Ovary (tissue), 9 donors: ENCODE data around the gene NMT1. TPM values are rescaled to one million over a fixed set of nuclear protein-coding genes. Genes with fewer than 3 reads are reported as not detected.

Experiments
- DNase-seq, 5 donors: peaks; one replicate each; pipeline ENCODE4 v3.0.0-alpha.2; 2019 to 2020
- H3K27ac ChIP-seq, 2 donors: fragments of 200-600 bp; one replicate each; pipeline versions ENCODE4 v1.5.1 to v1.8.0; 2019 to 2022
- H3K27me3 ChIP-seq: fragments of 200-600 bp; one replicate; pipeline ENCODE4 v1.8.0; 2022
- H3K36me3 ChIP-seq: fragments of 200-600 bp; sonication (generic); one replicate; pipeline ENCODE4 v1.5.1; 2019
- H3K4me1 ChIP-seq: one replicate; pipeline ENCODE4 v1.8.1; 2013; ENCODE audit warnings: mild to moderate bottlenecking, moderate library complexity; ENCODE audit not compliant: insufficient read depth
- H3K4me3 ChIP-seq: fragments of 200-600 bp; sonication (generic); one replicate; pipeline ENCODE4 v1.5.1; 2017
- H3K9me3 ChIP-seq, 2 donors: fragments of 200-600 bp in 1 of 2; sonication (generic) in 1 of 2; one replicate each; pipeline versions ENCODE4 v1.5.1 to v1.8.1; 2013 to 2019; ENCODE audit warnings: mild to moderate bottlenecking in 1 of 2, moderate library complexity in 1 of 2
- CTCF ChIP-seq, 3 donors: fragments of 450-650 bp in 2 of 3; fragments of 200-600 bp in 1 of 3; IDR thresholded peaks; one replicate each; pipeline versions ENCODE4 v1.5.1 to v1.8.0; 2016 to 2022; ENCODE audit warnings: antibody characterized with exemption in 3 of 3, mild to moderate bottlenecking in 1 of 3
- EP300 ChIP-seq: sonication (generic); formaldehyde crosslinking; IDR thresholded peaks from one replicate; pipeline ENCODE4 v1.6.1; 2017; ENCODE audit warnings: antibody characterized with exemption
- POLR2A ChIP-seq: fragments of 450-650 bp; IDR thresholded peaks from one replicate; pipeline ENCODE4 v1.6.1; 2017; ENCODE audit warnings: antibody characterized with exemption, mild to moderate bottlenecking, moderate library complexity
- WGBS, 3 donors: extraction: QIAGEN DNeasy Blood & Tissue Kit in 1 of 3; methylation state at CpG; one replicate each; pipeline versions ENCODE4 v1.1.5 to v1.1.7; 2013 to 2017; 5-methylcytosine and 5-hydroxymethylcytosine counted together
- intact Hi-C, 4 donors: fragments of 100-400 bp; cut with DNase I; formaldehyde crosslinking; loops; one replicate each; pipeline versions ENCODE4 v1.11.0 to v1.15.1; 2022 to 2023
- polyA plus RNA-seq, 2 donors: library from polyadenylated mRNA; stranded (reverse); fragments of 200-250 nt in 1 of 2; fragments of 350-450 nt in 1 of 2; fragmentation: Illumina TruSeq in 1 of 2; extraction: RNeasy Lipid Tissue Mini Kit (QIAGEN cat#74804) in 1 of 2; gene quantifications; one replicate each; pipeline ENCODE4 v1.2.3, GENCODE V29; 2013 to 2014
- total RNA-seq, 7 donors: library from RNA; depleted of rRNA in 2 of 7; stranded (reverse); fragments of >200 nt in 2 of 7; fragmentation: NEBNext Ultra II Directional in 3 of 7; extraction: Animal tissue kit (Norgen Biotek cat#: 25700) in 3 of 7; gene quantifications; one replicate each; pipeline versions ENCODE4 v1.1.0 to v1.2.4, GENCODE V29; 2016 to 2023
- donor health status: DM: no; HTN: no; CAD: no; lungs with moderate emphysema.
- donor health status: DM: no; HTN: no; CAD: no.
- donor health status: Bipolar disorder and iron deficiency.
- donor health status: DM: yes; HTN: yes; CAD: no.
- donor health status: DM: no; HTN: no; CAD: no.
- donor health status: DM: yes; HTN: yes; CAD: no.

Gene NMT1
- total and polyA plus RNA-seq, 9 donors = 23.0 to 91.4 (median 76.2) TPM

DNA sequence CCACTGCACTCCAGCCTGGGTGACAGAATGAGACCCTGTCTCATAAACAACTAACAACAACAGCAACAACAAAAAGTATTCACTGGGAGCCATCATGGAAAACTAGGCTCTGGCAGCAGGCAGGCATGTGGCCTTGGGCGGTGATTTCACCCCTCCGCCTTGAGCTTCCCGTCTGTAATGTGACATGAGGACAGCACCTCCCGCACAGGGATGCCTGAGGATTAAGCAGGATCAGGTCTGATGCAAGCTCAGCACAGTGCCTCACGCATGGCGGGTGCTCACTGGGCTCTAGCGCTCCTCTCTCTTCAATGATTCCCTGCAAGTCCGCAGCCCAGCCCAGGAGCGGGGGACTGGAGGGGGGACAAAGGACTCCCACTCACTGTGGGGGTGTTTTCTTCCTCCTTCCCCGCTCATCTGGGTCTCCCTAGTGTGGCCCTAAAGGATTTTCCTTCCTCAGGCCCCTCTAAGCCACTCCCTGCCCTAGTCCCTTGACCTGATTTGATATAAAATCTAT lies 68.4 kb downstream of the NMT1 start:
- no peaks in the 10 kb centered on the region for H3K27me3 ChIP-seq
- TF ChIP-seq CTCF (IDR thresholded peaks at IDR 0.05) (no peak), EP300 (no peak), POLR2A (no peak)
- WGBS, 3 donors = 54 to 66% (median 54%) methylated on average over 10 of the region's 10 CpGs
- H3K4me1 ChIP-seq = peaks cover 24% of the 10 kb centered on the region
- no peak overlapping the region for H3K4me3 ChIP-seq
- H3K27ac ChIP-seq = peak overlapping the region in 1 of 2 donors; percentile 78
- no peaks in the 10 kb centered on the region for H3K9me3 ChIP-seq
- DNase-seq = peak; percentile 55 to 68 (median 64)
- intact Hi-C loops = loop anchor here in 2 of 4 donors (2.0 to 10.0 kb wide), 3 partner anchors 25 to 347 kb away; no protein-coding TSS in a partner anchor
- H3K36me3 ChIP-seq = no peaks in the 10 kb centered on the region

- H3K36me3 ChIP-seq = no peaks in the 10 kb centered on the region
- H3K4me3 ChIP-seq = no peak overlapping the region
- no peaks in the 10 kb centered on the region for H3K9me3 ChIP-seq
- no peaks in the 10 kb centered on the region for H3K27me3 ChIP-seq
- intact Hi-C loops = loop anchor here in 3 of 4 donors (2.0 to 10.0 kb wide), 5 partner anchors 25 to 348 kb away; partner anchors contain the start of gene MAP3K14 (in 1 of the 3)
- peak overlapping the region in 1 of 2 donors; percentile 78 for H3K27ac ChIP-seq
- DNase-seq = peak in 1 of 5 donors; percentile 35
- TF ChIP-seq POLR2A = no peak
- TF ChIP-seq EP300 = no peak
- no peak for TF ChIP-seq CTCF (IDR thresholded peaks at IDR 0.05)
- WGBS, 3 donors = 72 to 77% (median 74%) methylated on average over 13 of the region's 13 CpGs
- peaks cover 21% of the 10 kb centered on the region for H3K4me1 ChIP-seq
Measured at GRCh38 chr17:45129940-45130680, 69.0 kb downstream of the NMT1 start.

DNA sequence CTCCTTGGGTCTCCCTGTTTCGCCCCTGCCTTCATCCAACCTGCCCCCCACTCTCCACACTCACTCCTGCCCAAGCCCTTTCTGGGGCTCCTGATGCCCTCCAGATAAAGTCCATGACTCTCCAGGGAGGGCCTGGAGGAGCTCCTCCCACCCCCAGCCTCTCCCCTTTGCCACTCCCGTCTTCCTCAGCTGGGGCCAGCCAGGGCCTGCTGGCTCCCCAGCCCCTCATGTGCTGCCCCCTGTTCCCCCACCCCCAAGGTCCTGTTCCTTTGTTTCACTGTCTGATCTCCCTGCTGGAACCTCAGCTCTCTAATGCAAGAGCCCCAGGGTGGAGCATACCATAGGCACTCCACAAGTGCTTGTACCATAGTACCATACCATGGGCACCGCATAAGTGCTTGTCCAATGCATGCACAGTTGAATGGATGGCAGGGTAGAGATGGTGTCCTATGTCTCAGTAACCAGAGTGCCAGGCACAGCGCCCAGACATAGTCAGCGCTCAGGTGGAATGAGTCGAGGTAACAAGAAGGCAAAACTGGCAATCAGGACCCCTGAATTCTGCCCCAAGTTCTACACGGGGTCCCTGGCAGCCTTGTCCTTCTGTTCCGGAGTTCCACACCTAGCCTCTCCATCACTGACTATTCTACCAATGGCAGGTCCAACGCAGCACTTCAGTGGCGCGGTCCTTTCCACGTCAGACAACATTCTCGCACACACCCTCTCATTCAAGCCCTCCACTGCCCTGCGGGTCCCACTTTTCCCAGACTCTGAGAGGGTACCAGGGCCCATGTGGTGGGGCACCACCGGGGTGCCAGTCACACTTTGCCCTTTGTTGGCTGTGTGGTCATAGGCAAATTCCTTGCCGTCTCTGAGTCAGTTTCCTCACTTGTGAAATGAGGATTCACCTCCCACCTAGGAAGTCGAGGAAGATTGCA lies 69.8 kb downstream of the NMT1 start:
- DNase-seq = peak in 3 of 5 donors; percentile 20 to 40 (median 35)
- no peak for TF ChIP-seq EP300
- TF ChIP-seq CTCF (IDR thresholded peaks at IDR 0.05) = no peak
- TF ChIP-seq POLR2A = no peak
- H3K27ac ChIP-seq = peak overlapping the region in 1 of 2 donors; percentile 79
- peaks cover 21% of the 10 kb centered on the region for H3K4me1 ChIP-seq
- intact Hi-C loops = loop anchor here in 2 of 4 donors (5.0 to 10.0 kb wide), 2 partner anchors 184 to 209 kb away; partner anchors contain the start of gene MAP3K14 (in 1 of the 2)
- H3K4me3 ChIP-seq = peak overlapping the region; percentile 67
- H3K27me3 ChIP-seq = no peaks in the 10 kb centered on the region
- no peaks in the 10 kb centered on the region for H3K9me3 ChIP-seq
- 74 to 78% (median 75%) methylated on average over 17 of the region's 17 CpGs for WGBS, 3 donors
- H3K36me3 ChIP-seq = no peaks in the 10 kb centered on the region
